Activated T-helper 1 cell treated with anti-CD3 and anti-CD28 coated beads, Interleukin-12 subunit alpha, Interleukin-12 subunit beta, Interleukin-2, Interleukin-4 antibody, amounts not matched to agents 30 ng/mL and 10 ng/mL and 1 ng/mL, durations not matched to agents 14 hours and 24 hours and 36 hours (primary cell): ENCODE results near the gene SEMA3G. TPM values are rescaled to one million over a fixed set of nuclear protein-coding genes. Genes with fewer than 3 reads are reported as not detected.

Source experiments
- DNase-seq: peaks from one replicate; pipeline ENCODE4 v3.0.0; 2021; ENCODE audit warnings: low spot score
- H3K27ac Mint-ChIP-seq: one replicate; pipeline ENCODE4 v1.8.0; 2021; ENCODE audit warnings: mild to moderate bottlenecking, mixed read lengths
- H3K27me3 Mint-ChIP-seq: one replicate; pipeline ENCODE4 v1.8.0; 2022; ENCODE audit warnings: mild to moderate bottlenecking, moderate library complexity, mixed read lengths; ENCODE audit not compliant: insufficient read depth
- H3K36me3 Mint-ChIP-seq: one replicate; pipeline ENCODE4 v1.8.0; 2021; ENCODE audit warnings: low read depth, mixed read lengths
- H3K4me1 Mint-ChIP-seq: one replicate; pipeline ENCODE4 v1.8.0; 2021; ENCODE audit warnings: low read depth, mixed read lengths
- H3K4me3 Mint-ChIP-seq: one replicate; pipeline ENCODE4 v1.8.0; 2021; ENCODE audit warnings: mild to moderate bottlenecking, moderate library complexity, mixed read lengths
- H3K9me3 Mint-ChIP-seq: one replicate; pipeline ENCODE4 v1.8.0; 2021; ENCODE audit warnings: mixed read lengths
- intact Hi-C: fragments of 100-400 bp; cut with micrococcal nuclease; formaldehyde crosslinking; loops from one replicate; pipeline ENCODE4 v1.15.1; 2024
- total RNA-seq: library from RNA; stranded (reverse); gene quantifications from 2 replicates; pipeline ENCODE4 v1.2.3, GENCODE V29; 2022

Gene SEMA3G
- total RNA-seq, 1 donor from 2014 or later, result 0.13 TPM

GRCh38 chr3:52429779-52430415 is 15.0 kb downstream of the SEMA3G start:
- no peaks in the 10 kb centered on the region for H3K9me3 Mint-ChIP-seq
- H3K4me3 Mint-ChIP-seq, result no peak overlapping the region
- intact Hi-C loops, result no loop called here
- H3K27me3 Mint-ChIP-seq, result peaks cover 14% of the 10 kb centered on the region
- no peak for DNase-seq
- H3K4me1 Mint-ChIP-seq, result no peaks in the 10 kb centered on the region
- H3K36me3 Mint-ChIP-seq, result no peaks in the 10 kb centered on the region
- no peak overlapping the region for H3K27ac Mint-ChIP-seq

GRCh38 chr3:52429031-52429430 is 15.9 kb downstream of the SEMA3G start:
- Mint-ChIP-seq H3K36me3 (no peaks in the 10 kb centered on the region), H3K27me3 (peaks cover 14% of the 10 kb centered on the region), H3K4me1 (no peaks in the 10 kb centered on the region), H3K9me3 (no peaks in the 10 kb centered on the region), H3K27ac (no peak overlapping the region), H3K4me3 (no peak overlapping the region)
- no peak for DNase-seq
- intact Hi-C loops, result no loop called here

GRCh38 chr3:52428151-52429005 is 16.5 kb downstream of the SEMA3G start:
- intact Hi-C loops, result loop anchor here (1.0 kb wide), 1 partner anchor 19 kb away; no protein-coding TSS in a partner anchor
- H3K36me3 Mint-ChIP-seq, result no peaks in the 10 kb centered on the region
- DNase-seq, result no peak

GRCh38 chr3:52423173-52423572 is 21.7 kb downstream of the SEMA3G start:
- Mint-ChIP-seq H3K9me3 (no peaks in the 10 kb centered on the region), H3K4me3 (no peak overlapping the region), H3K27me3 (peaks cover 11% of the 10 kb centered on the region), H3K4me1 (no peaks in the 10 kb centered on the region), H3K27ac (no peak overlapping the region), H3K36me3 (no peaks in the 10 kb centered on the region)
- intact Hi-C loops, result no loop called here
- DNase-seq, result no peak

More at GRCh38 chr3:52428151-52429005, 16.5 kb downstream of the SEMA3G start:
- Mint-ChIP-seq H3K4me3 (no peak overlapping the region), H3K4me1 (no peaks in the 10 kb centered on the region), H3K27ac (no peak overlapping the region), H3K27me3 (peaks cover 12% of the 10 kb centered on the region), H3K9me3 (no peaks in the 10 kb centered on the region)

- H3K9me3 Mint-ChIP-seq, result no peaks in the 10 kb centered on the region
- no peak for DNase-seq
- intact Hi-C loops, result no loop called here
- peaks cover 9% of the 10 kb centered on the region for H3K27me3 Mint-ChIP-seq
- H3K36me3 Mint-ChIP-seq, result peaks cover under 1% of the 10 kb centered on the region
- H3K27ac Mint-ChIP-seq, result no peak overlapping the region
- H3K4me3 Mint-ChIP-seq, result no peak overlapping the region
- H3K4me1 Mint-ChIP-seq, result peaks cover 3% of the 10 kb centered on the region
Observed at GRCh38 chr3:52422669-52423068, 22.2 kb downstream of the SEMA3G start.

GRCh38 chr3:52420388-52420787 is 24.5 kb downstream of the SEMA3G start:
- no peak for DNase-seq
- H3K4me3 Mint-ChIP-seq, result no peak overlapping the region
- H3K9me3 Mint-ChIP-seq, result no peaks in the 10 kb centered on the region
- no peak overlapping the region for H3K27ac Mint-ChIP-seq
- intact Hi-C loops, result no loop called here
- H3K36me3 Mint-ChIP-seq, result peaks cover 6% of the 10 kb centered on the region
- peaks cover 1% of the 10 kb centered on the region for H3K27me3 Mint-ChIP-seq
- H3K4me1 Mint-ChIP-seq, result peaks cover 6% of the 10 kb centered on the region

GRCh38 chr3:52415800-52416199 is 29.1 kb downstream of the SEMA3G start:
- Mint-ChIP-seq H3K9me3 (no peaks in the 10 kb centered on the region), H3K27ac (no peak overlapping the region), H3K27me3 (no peaks in the 10 kb centered on the region), H3K36me3 (peaks cover 9% of the 10 kb centered on the region), H3K4me1 (peaks cover 36% of the 10 kb centered on the region), H3K4me3 (no peak overlapping the region)
- intact Hi-C loops, result no loop called here
- no peak for DNase-seq

- intact Hi-C loops, result no loop called here
Observed at GRCh38 chr3:52408466-52408865, 36.4 kb downstream of the SEMA3G start.

GRCh38 chr3:52407779-52408178 is 37.1 kb downstream of the SEMA3G start:
- intact Hi-C loops, result no loop called here
- Mint-ChIP-seq H3K27ac (no peak overlapping the region), H3K27me3 (no peaks in the 10 kb centered on the region), H3K4me3 (peak overlapping the region; percentile 97), H3K4me1 (peaks cover 33% of the 10 kb centered on the region), H3K9me3 (no peaks in the 10 kb centered on the region), H3K36me3 (peaks cover 37% of the 10 kb centered on the region)
- DNase-seq, result no peak

More at GRCh38 chr3:52408466-52408865, 36.4 kb downstream of the SEMA3G start:
- no peak for DNase-seq
- no peaks in the 10 kb centered on the region for H3K9me3 Mint-ChIP-seq
- H3K27ac Mint-ChIP-seq, result peak overlapping the region; percentile 89
- no peaks in the 10 kb centered on the region for H3K27me3 Mint-ChIP-seq
- peaks cover 32% of the 10 kb centered on the region for H3K36me3 Mint-ChIP-seq
- peaks cover 39% of the 10 kb centered on the region for H3K4me1 Mint-ChIP-seq
- peak overlapping the region; percentile 97 for H3K4me3 Mint-ChIP-seq

GRCh38 chr3:52406791-52407510 is 38.0 kb downstream of the SEMA3G start:
- H3K4me1 Mint-ChIP-seq, result peaks cover 25% of the 10 kb centered on the region
- no peaks in the 10 kb centered on the region for H3K27me3 Mint-ChIP-seq
- H3K9me3 Mint-ChIP-seq, result no peaks in the 10 kb centered on the region
- peaks cover 42% of the 10 kb centered on the region for H3K36me3 Mint-ChIP-seq
- intact Hi-C loops, result no loop called here
- no peak overlapping the region for H3K4me3 Mint-ChIP-seq
- DNase-seq, result no peak
- no peak overlapping the region for H3K27ac Mint-ChIP-seq

- Mint-ChIP-seq H3K4me1 (peaks cover 18% of the 10 kb centered on the region), H3K36me3 (peaks cover 49% of the 10 kb centered on the region), H3K9me3 (no peaks in the 10 kb centered on the region), H3K27ac (no peak overlapping the region), H3K4me3 (no peak overlapping the region), H3K27me3 (no peaks in the 10 kb centered on the region)
- intact Hi-C loops, result no loop called here
- DNase-seq, result no peak
Observed at GRCh38 chr3:52406231-52406661, 38.7 kb downstream of the SEMA3G start.

- Mint-ChIP-seq H3K27ac (no peak overlapping the region), H3K9me3 (no peaks in the 10 kb centered on the region), H3K36me3 (peaks cover 50% of the 10 kb centered on the region), H3K27me3 (no peaks in the 10 kb centered on the region), H3K4me3 (no peak overlapping the region), H3K4me1 (peaks cover 13% of the 10 kb centered on the region)
- intact Hi-C loops, result no loop called here
- DNase-seq, result no peak
Observed at GRCh38 chr3:52405601-52406110, 39.2 kb downstream of the SEMA3G start.
